SK-N-DZ (cell line): ENCODE results near the gene FMO1.
"Not testable (repeated sequence)": the region's sequence is repeated elsewhere in the genome, so short reads cannot be mapped to it uniquely, and the experiment has no call there.

Source experiments
- DNase-seq: peaks from one replicate; pipeline ENCODE4 v3.0.0-alpha.2; 2015; ENCODE audit warnings: low spot score
- small RNA-seq, 2 experiments: library from RNA; depleted of rRNA; stranded (forward); fragments of <200 nt; gene quantifications; one replicate each; pipeline ENCODE3, GENCODE V24; 2014

Gene FMO1

GRCh38 chr1:171280599-171280998, 32.3 kb downstream of the FMO1 start:
- DNase-seq: no peak

- no peak for DNase-seq
These were observed 37.9 kb downstream of the FMO1 start for GRCh38 chr1:171286032-171286705.

GRCh38 chr1:171290621-171291020, 42.3 kb downstream of the FMO1 start:
- DNase-seq: no peak

- no peak for DNase-seq
These were observed 44.5 kb downstream of the FMO1 start for GRCh38 chr1:171292799-171293198.

GRCh38 chr1:171295383-171295782, 47.1 kb downstream of the FMO1 start:
- not testable (repeated sequence) for DNase-seq

- no peak for DNase-seq
These were observed 47.5 kb downstream of the FMO1 start for GRCh38 chr1:171295821-171296220.

GRCh38 chr1:171296897-171297296, 48.6 kb downstream of the FMO1 start:
- no peak for DNase-seq

GRCh38 chr1:171298696-171299095, 50.4 kb downstream of the FMO1 start:
- no peak for DNase-seq

- DNase-seq: no peak
These were observed 51.0 kb downstream of the FMO1 start for GRCh38 chr1:171299342-171299741.

- DNase-seq: no peak
These were observed 52.1 kb downstream of the FMO1 start for GRCh38 chr1:171300401-171300800.

GRCh38 chr1:171310661-171311087, 62.4 kb downstream of the FMO1 start:
- no peak for DNase-seq

GRCh38 chr1:171311771-171312558, 63.7 kb downstream of the FMO1 start:
- DNase-seq: no peak

GRCh38 chr1:171313319-171313834, 65.1 kb downstream of the FMO1 start:
- no peak for DNase-seq

- peak; percentile 43 for DNase-seq
These were observed 65.6 kb downstream of the FMO1 start, which contains the start of gene FMO4 for GRCh38 chr1:171313835-171314320. Gene FMO4, plus strand, starts transcription at chr1:171314183. Its CDS starts 5,643 bp downstream, at chr1:171319826.

GRCh38 chr1:171329251-171329650, 81.0 kb downstream of the FMO1 start:
- no peak for DNase-seq

- no peak for DNase-seq
These were observed 85.8 kb downstream of the FMO1 start for GRCh38 chr1:171334024-171334640.

Small RNA genes within 50 kb of the gene (small RNA-seq; reads per million reads assigned to genes)
- 0 reads per million in 2 experiments for gene RF00019
